ENCODE data around the gene MAP4. TPM values are rescaled to one million over a fixed set of nuclear protein-coding genes. Genes with fewer than 3 reads are reported as not detected.
A peak's percentile ranks its signal among the peaks of the same experiment; 100 is the strongest.

MAP4 gene
- total and polyA plus RNA-seq, 2 of the 13 experiments (the other 11 are each of a cell fraction or from before 2014, with no cell fraction given), result 33.1 to 38.7 TPM

GRCh38 chr3:47932421-47932820, 83.8 kb downstream of the MAP4 start:
- FAIRE-seq (no peak), ATAC-seq (no peak), DNase-seq (ENCODE audit: low spot score) (no peak)
- ChIA-PET CTCF (ENCODE audit: low intra/inter-chr PET ratio, low total read pairs) (no interaction called here), POLR2A (no interaction called here)
- Histone ChIP-seq H2AFZ (ENCODE audit: low read length) (no peak overlapping the region), H3K9ac (ENCODE audit: insufficient read depth, low read depth, low read length) (no peak overlapping the region), H4K20me1 (ENCODE audit: insufficient read depth, low read length) (no peaks in the 10 kb centered on the region), H3K4me2 (ENCODE audit: low read depth, low read length) (no peak overlapping the region), H3K4me1 (ENCODE audit: insufficient read depth, low read length) (no peaks in the 10 kb centered on the region), H3K36me3 (replicated peaks in 1 of 2; ENCODE audit: control insufficient read depth in 1 of 2, insufficient read depth in 2 of 2, low read length in 2 of 2) (peaks cover 2 to 16% of the 10 kb centered on the region in 2 experiments; a peak in 4 of 5 replicates), H3K27ac (ENCODE audit: extremely low read length, insufficient read depth, low read length) (no peak overlapping the region), H3K9me3 (ENCODE audit: low read length) (no peaks in the 10 kb centered on the region), H3K27me3 (ENCODE audit: control insufficient read depth in 1 of 2, insufficient read depth in 2 of 2, low read length in 2 of 2) (no peaks in the 10 kb centered on the region), H3K79me2 (ENCODE audit: insufficient read depth, low read length) (no peaks in the 10 kb centered on the region), H3K4me3 (replicated peaks in 1 of 3; ENCODE audit: insufficient read depth in 1 of 3, low read depth in 2 of 3, low read length in 3 of 3) (no peak overlapping the region)
- in situ Hi-C loops (cut with HindIII; ENCODE audit: extremely low pct_ligation_motif_present, low pct_unique_long_range_greater_than_20kb), result no loop called here
- TF ChIP-seq MAZ (IDR thresholded peaks at IDR 0.05; ENCODE audit: borderline replicate concordance, low read depth, low read length) (no peak), MAZ (CRISPR knock-in tag; IDR thresholded peaks at IDR 0.05; ENCODE audit: low read depth) (no peak), RNF2 (conservative IDR thresholded peaks at IDR 0.05; ENCODE audit: low read depth) (no peak)
- 98% methylated on average over 5 of the region's 5 CpGs for WGBS (ENCODE audit: low lambda C conversion rate)
- intact Hi-C loops (cut with micrococcal nuclease; ENCODE audit: unreplicated experiment), result loop anchor here (5.0 kb wide), 1 partner anchor 205 kb away; no protein-coding TSS in a partner anchor
- BruUV-seq (replicated peaks), result no TSS peak

- in situ Hi-C loops (cut with HindIII; ENCODE audit: extremely low pct_ligation_motif_present, low pct_unique_long_range_greater_than_20kb) (no loop called here), intact Hi-C loops (cut with micrococcal nuclease; ENCODE audit: unreplicated experiment) (loop anchor here (5.0 kb wide), 1 partner anchor 206 kb away; no protein-coding TSS in a partner anchor)
- ChIA-PET CTCF (ENCODE audit: low intra/inter-chr PET ratio, low total read pairs) (no interaction called here), POLR2A (no interaction called here)
- 99% methylated on average over 4 of the region's 4 CpGs for WGBS (ENCODE audit: low lambda C conversion rate)
- H2AFZ ChIP-seq (ENCODE audit: low read length), result no peak overlapping the region
- peak; percentile 58 for TF ChIP-seq ZNF121 (CRISPR knock-in tag; IDR thresholded peaks at IDR 0.05)
- TF ChIP-seq TRIM22 (IDR thresholded peaks at IDR 0.05), result no peak
- no peak overlapping the region for H3K4me3 ChIP-seq (replicated peaks in 1 of 3; ENCODE audit: insufficient read depth in 1 of 3, low read depth in 2 of 3, low read length in 3 of 3)
- no peaks in the 10 kb centered on the region for H3K27me3 ChIP-seq (ENCODE audit: control insufficient read depth in 1 of 2, insufficient read depth in 2 of 2, low read length in 2 of 2)
- ATAC-seq (no peak), DNase-seq (ENCODE audit: low spot score) (no peak), FAIRE-seq (no peak)
- no peaks in the 10 kb centered on the region for H3K79me2 ChIP-seq (ENCODE audit: insufficient read depth, low read length)
- peaks cover 6 to 26% of the 10 kb centered on the region in 2 experiments; a peak in 4 of 5 replicates for H3K36me3 ChIP-seq (replicated peaks in 1 of 2; ENCODE audit: control insufficient read depth in 1 of 2, insufficient read depth in 2 of 2, low read length in 2 of 2)
- no peak overlapping the region for H3K9ac ChIP-seq (ENCODE audit: insufficient read depth, low read depth, low read length)
- no peak overlapping the region for H3K4me2 ChIP-seq (ENCODE audit: low read depth, low read length)
- H3K9me3 ChIP-seq (ENCODE audit: low read length), result no peaks in the 10 kb centered on the region
- BruUV-seq (replicated peaks), result no TSS peak
- H4K20me1 ChIP-seq (ENCODE audit: insufficient read depth, low read length), result no peaks in the 10 kb centered on the region
- no peak overlapping the region for H3K27ac ChIP-seq (ENCODE audit: extremely low read length, insufficient read depth, low read length)
- no peaks in the 10 kb centered on the region for H3K4me1 ChIP-seq (ENCODE audit: insufficient read depth, low read length)
These were observed 85.2 kb downstream of the MAP4 start for GRCh38 chr3:47930979-47931378.
